Stimulated activated naive CD4-positive, alpha-beta T cell (primary cell): ENCODE results near the gene ARHGAP44.
"Not testable (repeated sequence)": the region's sequence is repeated elsewhere in the genome, so short reads cannot be mapped to it uniquely, and the experiment has no call there.

Experiments
- DNase-seq, 6 experiments: peaks; one replicate each; lab custom pipeline; 2025; lab: John Stamatoyannopoulos, UW

ARHGAP44 gene

DNA sequence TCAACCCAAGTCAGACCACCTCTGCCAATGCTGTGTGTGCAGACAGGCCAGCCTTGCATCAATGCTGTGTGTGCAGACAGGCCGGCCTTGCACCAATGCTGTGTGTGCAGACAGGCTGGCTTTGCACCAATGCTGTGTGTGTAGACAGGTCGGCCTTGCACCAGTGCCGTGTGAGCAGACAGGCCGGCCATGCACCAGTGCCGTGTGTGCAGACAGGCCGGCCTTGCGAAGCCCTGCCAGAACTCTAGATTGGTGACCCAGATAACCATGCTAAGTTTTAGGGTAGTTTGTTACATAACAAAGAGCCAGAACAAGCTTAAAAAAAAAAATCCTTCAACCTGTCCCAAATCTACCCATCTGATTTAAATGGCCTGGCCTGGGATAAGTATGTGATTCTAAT is 174.2 kb downstream of the ARHGAP44 start:
- no peak for DNase-seq

DNA sequence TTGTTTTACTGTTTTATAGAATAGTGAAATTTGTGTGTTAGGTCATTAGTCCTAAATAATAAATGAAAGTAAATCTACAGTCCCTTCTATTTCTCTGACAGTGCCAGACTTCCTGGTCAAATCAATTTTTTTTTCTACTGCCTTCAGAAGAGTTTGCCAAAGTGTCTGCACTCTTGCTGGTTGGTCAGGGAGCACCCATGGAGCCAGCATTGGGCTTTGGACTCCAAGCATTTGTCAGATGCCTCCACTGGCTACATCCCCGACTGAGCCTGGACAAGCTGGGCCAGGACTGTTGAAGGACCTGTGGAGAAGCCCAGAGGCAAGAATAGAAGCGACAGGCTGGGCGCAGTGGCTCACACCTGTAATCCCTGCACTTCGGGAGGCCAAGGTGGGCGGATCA is 174.9 kb downstream of the ARHGAP44 start:
- DNase-seq: no peak

- no peak for DNase-seq
Measured at GRCh38 chr17:12964840-12965239, 175.5 kb downstream of the ARHGAP44 start.

DNA sequence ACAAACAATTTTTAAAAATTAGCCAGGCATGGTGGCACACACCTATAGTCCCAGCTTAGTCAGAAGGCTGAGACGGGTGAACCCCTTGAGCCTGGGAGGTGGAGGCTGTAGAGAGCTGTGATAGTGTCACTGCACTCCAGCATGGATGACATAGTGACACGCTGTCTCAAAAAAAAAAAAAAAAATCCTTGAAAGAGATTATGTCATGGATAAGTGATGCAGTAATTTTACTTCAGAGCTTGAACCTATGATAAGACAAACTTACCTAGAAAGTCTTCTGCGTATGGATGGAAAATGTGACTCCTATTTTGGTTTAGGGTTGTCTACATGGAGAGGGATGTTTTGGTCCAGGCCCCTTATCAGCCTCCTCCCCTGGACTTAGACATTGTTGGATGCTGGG is 176.7 kb downstream of the ARHGAP44 start:
- DNase-seq: no peak

DNA sequence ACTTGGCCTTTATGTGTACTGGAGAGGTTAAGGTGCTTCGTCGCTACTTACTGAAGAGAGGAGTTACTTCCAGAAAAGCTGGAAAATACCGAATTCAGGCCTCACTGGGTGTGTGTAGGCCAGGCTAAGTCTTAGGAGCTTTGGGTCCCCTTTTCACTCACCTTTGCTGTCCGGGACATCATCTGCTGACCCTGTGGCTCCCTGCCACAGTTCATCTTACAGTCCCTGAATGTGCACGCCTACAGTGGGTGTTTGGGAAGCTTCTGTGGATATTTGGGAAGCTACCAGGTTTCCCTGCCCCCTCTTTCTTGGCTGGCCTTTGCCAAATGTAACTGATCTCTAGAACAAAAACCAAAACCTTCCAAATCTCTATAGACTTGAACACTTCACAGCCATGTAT is 177.1 kb downstream of the ARHGAP44 start:
- no peak for DNase-seq

GRCh38 chr17:12967962-12968361 is 178.7 kb downstream of the ARHGAP44 start:
- no peak for DNase-seq

DNA sequence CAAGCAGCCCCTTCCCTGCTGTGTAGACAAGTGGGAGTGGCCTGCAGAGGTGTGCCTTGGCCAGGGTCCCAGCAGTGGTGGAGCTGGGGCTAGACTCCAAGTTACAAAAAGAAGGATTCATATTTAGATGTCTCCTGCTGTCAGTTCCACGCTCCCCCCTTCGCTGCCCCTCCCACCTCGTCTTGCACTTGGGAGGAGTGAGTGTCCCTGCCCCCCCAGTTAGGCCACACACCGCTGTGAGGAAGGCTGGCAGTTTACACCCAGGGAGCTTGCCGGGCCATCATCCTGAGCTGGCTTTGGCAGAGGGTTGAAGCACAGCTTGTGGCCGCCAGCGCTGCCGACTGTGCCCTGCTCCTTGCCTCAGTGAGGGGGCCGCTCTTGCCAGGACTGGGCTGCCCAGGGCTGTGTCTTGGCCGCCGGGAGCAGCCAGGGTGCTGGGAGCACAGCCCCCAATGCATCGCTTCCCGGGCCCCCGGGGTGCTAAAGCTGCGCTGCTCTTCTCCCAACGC is 184.3 kb downstream of the ARHGAP44 start:
- no peak for DNase-seq

DNA sequence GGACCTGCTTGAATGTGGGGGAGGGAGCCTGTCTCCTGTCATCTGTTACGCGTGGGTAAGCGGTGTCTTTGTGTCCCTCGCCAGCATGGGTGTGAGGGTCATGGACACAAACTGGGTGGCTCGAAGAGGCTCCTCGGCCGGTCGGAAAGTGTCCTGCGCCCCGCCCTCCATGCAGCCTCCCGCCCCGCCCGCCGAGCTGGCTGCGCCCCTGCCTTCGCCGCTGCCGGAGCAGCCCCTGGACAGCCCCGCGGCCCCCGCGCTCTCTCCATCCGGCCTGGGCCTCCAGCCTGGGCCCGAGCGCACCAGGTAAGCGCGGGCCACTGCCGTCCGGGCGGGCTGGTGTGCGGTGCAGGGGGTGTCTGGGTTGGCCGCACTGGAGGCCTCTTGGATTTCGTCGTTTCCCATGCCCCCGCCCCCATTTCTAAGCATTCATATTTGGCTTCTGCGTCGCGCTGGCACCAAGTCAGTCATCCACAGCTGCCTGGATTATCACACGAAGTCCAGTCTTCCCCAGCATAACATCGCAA is 184.8 kb downstream of the ARHGAP44 start:
- DNase-seq: no peak

- no peak for DNase-seq
Measured at GRCh38 chr17:12977008-12977751, 187.9 kb downstream of the ARHGAP44 start.

GRCh38 chr17:12978787-12979186 is 189.5 kb downstream of the ARHGAP44 start:
- not testable (repeated sequence) for DNase-seq

DNA sequence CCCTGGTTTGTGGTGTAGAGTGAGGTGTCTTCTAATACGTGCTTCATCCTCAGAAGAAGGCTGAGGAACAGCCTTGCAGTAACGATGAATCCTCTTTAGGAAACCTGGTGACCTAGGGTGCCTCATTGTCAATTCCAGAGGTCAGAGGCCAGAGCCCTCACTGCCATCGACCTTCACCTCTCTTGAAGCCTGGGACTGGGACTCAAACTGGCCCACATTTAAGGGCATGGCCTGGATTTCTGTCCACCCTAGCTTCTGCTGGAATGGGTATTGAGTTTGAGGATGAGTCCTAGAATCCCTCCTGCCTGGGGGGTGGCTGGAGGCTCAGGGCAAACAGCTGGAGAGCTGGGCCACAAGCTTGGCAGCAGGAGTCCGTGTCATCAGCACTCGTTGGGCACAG is 189.9 kb downstream of the ARHGAP44 start:
- no peak for DNase-seq

DNA sequence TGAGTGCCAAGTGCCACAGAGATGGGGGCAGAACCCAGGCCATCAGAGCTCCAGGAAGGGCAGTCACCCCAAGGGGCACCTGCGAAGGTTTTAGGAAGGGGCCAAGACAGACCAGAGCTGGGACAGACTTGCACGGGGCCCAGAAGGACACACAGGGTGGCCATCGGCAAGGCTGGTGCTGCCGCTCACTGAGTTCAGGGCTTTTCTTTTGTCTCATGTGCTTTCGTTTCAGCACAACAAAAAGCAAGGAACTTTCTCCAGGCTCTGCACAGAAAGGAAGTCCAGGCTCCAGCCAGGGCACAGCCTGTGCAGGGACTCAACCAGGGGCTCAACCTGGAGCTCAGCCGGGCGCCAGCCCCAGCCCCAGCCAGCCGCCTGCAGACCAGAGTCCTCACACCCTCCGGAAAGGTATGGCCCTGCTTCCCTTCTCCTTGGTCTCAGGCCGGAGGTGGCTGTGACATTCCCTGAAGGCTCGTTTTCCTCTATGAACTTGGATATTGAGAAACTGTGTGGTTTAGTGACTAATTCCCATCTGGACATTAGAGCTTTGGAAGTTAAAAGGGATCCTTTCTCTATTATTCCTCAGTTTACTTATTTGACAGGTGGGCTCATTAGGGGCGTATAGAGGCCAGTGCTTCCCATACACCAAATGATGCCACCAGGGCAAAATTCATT is 190.7 kb downstream of the ARHGAP44 start:
- no peak for DNase-seq

- DNase-seq: no peak
Measured at GRCh38 chr17:12982224-12982623, 192.9 kb downstream of the ARHGAP44 start.

- DNase-seq: no peak
Measured at GRCh38 chr17:12983991-12984884, 194.9 kb downstream of the ARHGAP44 start.

DNA sequence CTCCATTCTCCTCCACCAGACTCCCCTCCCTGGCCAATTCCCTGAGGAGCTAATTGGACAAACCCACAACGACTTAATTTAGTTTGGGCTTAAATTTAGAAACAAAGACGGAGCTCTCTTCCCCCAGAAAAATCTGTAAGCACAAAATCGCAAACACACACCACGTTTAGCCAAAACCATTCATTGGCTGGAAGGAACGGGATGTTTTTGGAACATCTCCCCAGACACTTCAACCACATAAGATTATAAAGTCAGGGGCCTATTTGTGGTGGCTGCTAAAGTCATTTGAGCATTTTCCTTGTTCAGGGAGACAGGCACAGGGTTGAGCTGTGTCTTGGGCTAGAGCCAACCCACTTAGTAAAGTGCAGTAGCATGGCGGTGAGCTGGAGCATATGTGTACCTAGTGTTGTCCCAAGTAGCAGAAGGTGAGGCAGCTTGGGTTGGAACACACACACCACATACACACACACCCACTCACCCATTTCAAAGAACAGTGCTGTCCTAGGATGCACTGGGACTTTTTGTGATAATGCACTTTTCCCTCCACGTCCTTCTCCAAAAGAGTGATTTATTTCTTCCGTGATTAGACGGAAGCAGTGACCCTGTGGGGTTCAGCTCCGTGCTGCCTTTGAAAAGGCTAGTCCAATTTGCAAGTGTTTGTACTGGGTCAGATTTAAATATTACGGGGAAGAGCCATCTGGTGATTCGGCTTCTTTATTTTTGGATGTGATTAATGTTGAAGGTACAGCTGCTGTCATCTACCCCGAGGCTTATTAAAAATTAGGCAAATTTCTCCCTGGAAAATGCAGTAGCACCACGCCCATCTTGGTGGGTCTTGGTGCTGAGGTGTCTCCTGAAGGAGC is 196.4 kb downstream of the ARHGAP44 start:
- DNase-seq: no peak

- no peak for DNase-seq
Measured at GRCh38 chr17:12987120-12987519, 197.8 kb downstream of the ARHGAP44 start.

- DNase-seq: no peak
Measured at GRCh38 chr17:12990041-12990808, 200.9 kb downstream of the ARHGAP44 start.

GRCh38 chr17:12990926-12991325 is 201.6 kb downstream of the ARHGAP44 start:
- no peak for DNase-seq

DNA sequence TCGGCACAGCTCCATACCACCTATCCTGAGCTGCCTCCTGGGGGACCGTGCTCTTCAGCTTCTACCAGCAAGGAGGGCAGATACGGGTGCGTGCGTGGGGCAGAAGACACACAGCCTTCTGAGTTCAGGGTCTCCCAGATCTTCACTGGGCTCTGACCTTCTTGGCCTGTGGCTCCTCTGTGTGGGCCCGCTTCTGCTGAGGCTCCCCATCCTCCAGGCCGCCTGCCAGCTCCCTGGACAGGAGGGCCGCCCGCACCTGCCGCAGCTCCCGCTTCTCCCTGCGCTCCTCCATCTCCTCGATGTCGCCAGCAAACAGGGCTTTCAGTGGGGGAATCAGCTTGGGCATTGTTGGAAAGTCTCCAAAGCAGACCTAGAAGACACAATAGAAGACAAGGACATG is 203.4 kb downstream of the ARHGAP44 start:
- no peak for DNase-seq

DNA sequence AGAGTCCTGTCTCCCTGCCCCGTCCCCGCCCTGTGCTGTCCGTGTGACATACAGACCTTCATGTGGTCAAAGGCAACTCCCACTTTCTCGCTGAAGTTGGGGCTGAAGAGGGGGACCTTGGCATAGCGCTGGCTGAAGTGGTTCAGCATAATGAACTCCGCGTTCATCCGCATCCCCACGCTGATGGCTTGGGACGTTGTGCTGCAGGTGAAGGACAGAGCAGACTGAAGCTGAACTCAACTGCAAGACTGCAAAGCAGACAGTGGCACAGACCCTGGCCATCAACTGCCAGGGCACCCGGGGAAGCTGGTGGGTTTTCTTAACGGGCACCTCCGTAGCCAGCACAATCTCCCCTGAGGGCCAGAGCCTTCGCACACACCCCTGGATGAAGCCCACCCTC is 204.3 kb downstream of the ARHGAP44 start:
- DNase-seq: no peak
